ENCODE results near the gene CAMK2B. TPM values are rescaled to one million over a fixed set of nuclear protein-coding genes. Genes with fewer than 3 reads are reported as not detected.
A peak's percentile ranks its signal among the peaks of the same experiment; 100 is the strongest.

Gene CAMK2B
- polyA plus RNA-seq, 1 donor (not counting 4 experiments of a cell fraction or from before 2014, with no cell fraction given) = 0.25 TPM

DNA sequence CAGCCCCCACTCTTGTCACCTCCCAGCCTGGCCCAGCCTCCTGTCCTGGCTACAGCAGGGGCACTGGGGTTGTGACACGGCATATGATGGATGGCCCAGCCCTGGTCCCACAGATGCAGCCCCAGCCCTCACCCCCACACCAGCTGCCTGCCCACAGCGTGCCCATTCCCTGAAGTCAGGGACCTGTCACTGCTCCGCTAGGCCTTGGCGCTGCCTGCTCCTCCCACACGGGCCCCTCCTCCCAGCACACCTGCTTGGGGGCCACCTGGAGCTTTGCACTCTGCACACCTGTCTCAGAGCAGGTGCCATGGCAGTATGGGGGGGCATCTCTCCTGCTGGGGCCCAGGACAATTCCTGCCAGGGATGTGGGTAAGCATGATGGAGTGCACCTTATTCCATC lies 139.7 kb downstream of the CAMK2B start:
- no peak overlapping the region for H3K4me3 ChIP-seq (ENCODE audit: control insufficient read depth in 2 of 3, extremely low read depth in 1 of 3, insufficient read depth in 2 of 3, low read depth in 1 of 3, low read length in 3 of 3)
- no peak for TF ChIP-seq EZH2 (IDR thresholded peaks at IDR 0.05; ENCODE audit: low read length)
- TF ChIP-seq, protein P1, sequence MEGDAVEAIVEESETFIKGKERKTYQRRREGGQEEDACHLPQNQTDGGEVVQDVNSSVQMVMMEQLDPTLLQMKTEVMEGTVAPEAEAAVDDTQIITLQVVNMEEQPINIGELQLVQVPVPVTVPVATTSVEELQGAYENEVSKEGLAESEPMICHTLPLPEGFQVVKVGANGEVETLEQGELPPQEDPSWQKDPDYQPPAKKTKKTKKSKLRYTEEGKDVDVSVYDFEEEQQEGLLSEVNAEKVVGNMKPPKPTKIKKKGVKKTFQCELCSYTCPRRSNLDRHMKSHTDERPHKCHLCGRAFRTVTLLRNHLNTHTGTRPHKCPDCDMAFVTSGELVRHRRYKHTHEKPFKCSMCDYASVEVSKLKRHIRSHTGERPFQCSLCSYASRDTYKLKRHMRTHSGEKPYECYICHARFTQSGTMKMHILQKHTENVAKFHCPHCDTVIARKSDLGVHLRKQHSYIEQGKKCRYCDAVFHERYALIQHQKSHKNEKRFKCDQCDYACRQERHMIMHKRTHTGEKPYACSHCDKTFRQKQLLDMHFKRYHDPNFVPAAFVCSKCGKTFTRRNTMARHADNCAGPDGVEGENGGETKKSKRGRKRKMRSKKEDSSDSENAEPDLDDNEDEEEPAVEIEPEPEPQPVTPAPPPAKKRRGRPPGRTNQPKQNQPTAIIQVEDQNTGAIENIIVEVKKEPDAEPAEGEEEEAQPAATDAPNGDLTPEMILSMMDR (optimal IDR thresholded peaks at IDR 0.05 in 1 of 3, IDR thresholded peaks at IDR 0.05 in 1 of 3, conservative IDR thresholded peaks at IDR 0.05 in 1 of 3; ENCODE audit: extremely low read depth in 1 of 3, insufficient read depth in 2 of 3, low read length in 3 of 3) = no peak
- no peak for DNase-seq (ENCODE audit: low read depth, low spot score)
- H3K27ac ChIP-seq (ENCODE audit: control insufficient read depth, insufficient read depth, low read length) = no peak overlapping the region
- no peak overlapping the region for H3K4me2 ChIP-seq (ENCODE audit: control insufficient read depth, extremely low read depth, insufficient read depth, low read depth, low read length)
- peaks cover 15% of the 10 kb centered on the region for H3K4me1 ChIP-seq (ENCODE audit: control insufficient read depth, extremely low read depth, insufficient read depth, low read length)
- H3K36me3 ChIP-seq (ENCODE audit: control insufficient read depth in 2 of 2, extremely low read depth in 1 of 2, insufficient read depth in 2 of 2, low read length in 2 of 2) = no peaks in the 10 kb centered on the region
- peaks cover 5% of the 10 kb centered on the region for H3K27me3 ChIP-seq (ENCODE audit: control insufficient read depth, extremely low read depth, insufficient read depth, low read length)
- no peaks in the 10 kb centered on the region for H4K20me1 ChIP-seq (ENCODE audit: control insufficient read depth, extremely low read depth, insufficient read depth, low read length)
- dilution Hi-C loops (cut with MboI; ENCODE audit: extremely low pct_ligation_motif_present, low sequenced_read_pairs) = no loop called here
- H2AFZ ChIP-seq (ENCODE audit: control insufficient read depth, low read length) = no peak overlapping the region
- no peak overlapping the region for H3K9ac ChIP-seq (ENCODE audit: control insufficient read depth, extremely low read depth, insufficient read depth, low read length)
- H3K79me2 ChIP-seq (ENCODE audit: control insufficient read depth, insufficient read depth, low read length) = no peaks in the 10 kb centered on the region
- peaks cover 9% of the 10 kb centered on the region for H3K9me3 ChIP-seq (ENCODE audit: control insufficient read depth, low read depth, low read length)
- no peak for FAIRE-seq
- no peaks in the 10 kb centered on the region for H3K9me1 ChIP-seq (ENCODE audit: control insufficient read depth, extremely low read depth, insufficient read depth, low read length)

DNA sequence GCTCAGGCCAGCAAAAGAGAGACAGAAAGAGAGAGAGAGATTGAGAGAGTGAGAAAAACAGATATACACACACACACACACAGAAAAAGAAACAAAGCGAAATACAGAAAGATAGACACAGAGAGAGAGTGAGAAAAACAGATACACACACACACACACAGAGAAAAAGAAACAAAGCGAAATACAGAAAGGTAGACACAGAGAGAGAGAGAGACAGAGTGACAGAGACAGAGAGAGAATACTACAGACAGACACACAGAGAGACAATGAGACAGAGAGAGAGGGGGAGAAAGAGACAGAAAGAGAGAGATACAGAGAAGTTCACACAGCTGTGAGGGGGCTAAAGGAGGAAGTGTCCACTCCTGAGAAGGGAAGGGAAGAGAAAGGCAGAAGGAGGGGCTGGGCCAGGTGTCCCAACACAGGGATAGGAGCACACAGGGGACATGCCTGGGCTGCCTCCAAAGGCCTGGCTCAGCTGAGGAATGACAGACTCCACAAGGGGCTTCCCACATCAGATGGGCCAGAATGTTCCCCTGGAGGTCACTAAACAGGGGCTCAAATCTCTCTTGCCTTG lies 140.4 kb downstream of the CAMK2B start:
- Histone ChIP-seq H3K27me3 (ENCODE audit: control insufficient read depth, extremely low read depth, insufficient read depth, low read length) (peaks cover 5% of the 10 kb centered on the region), H3K27ac (ENCODE audit: control insufficient read depth, insufficient read depth, low read length) (no peak overlapping the region), H2AFZ (ENCODE audit: control insufficient read depth, low read length) (peak overlapping the region; percentile 0), H3K9ac (ENCODE audit: control insufficient read depth, extremely low read depth, insufficient read depth, low read length) (no peak overlapping the region), H3K4me2 (ENCODE audit: control insufficient read depth, extremely low read depth, insufficient read depth, low read depth, low read length) (peak overlapping the region; percentile 53), H4K20me1 (ENCODE audit: control insufficient read depth, extremely low read depth, insufficient read depth, low read length) (no peaks in the 10 kb centered on the region), H3K36me3 (ENCODE audit: control insufficient read depth in 2 of 2, extremely low read depth in 1 of 2, insufficient read depth in 2 of 2, low read length in 2 of 2) (no peaks in the 10 kb centered on the region), H3K4me1 (ENCODE audit: control insufficient read depth, extremely low read depth, insufficient read depth, low read length) (peaks cover 15% of the 10 kb centered on the region), H3K79me2 (ENCODE audit: control insufficient read depth, insufficient read depth, low read length) (no peaks in the 10 kb centered on the region), H3K9me1 (ENCODE audit: control insufficient read depth, extremely low read depth, insufficient read depth, low read length) (no peaks in the 10 kb centered on the region), H3K9me3 (ENCODE audit: control insufficient read depth, low read depth, low read length) (peaks cover 9% of the 10 kb centered on the region), H3K4me3 (ENCODE audit: control insufficient read depth in 2 of 3, extremely low read depth in 1 of 3, insufficient read depth in 2 of 3, low read depth in 1 of 3, low read length in 3 of 3) (peak overlapping the region in 1 of 3 experiments; percentile 5)
- no peak for FAIRE-seq
- dilution Hi-C loops (cut with MboI; ENCODE audit: extremely low pct_ligation_motif_present, low sequenced_read_pairs) = no loop called here
- DNase-seq (ENCODE audit: low read depth, low spot score) = no peak
- TF ChIP-seq EZH2 (IDR thresholded peaks at IDR 0.05; ENCODE audit: low read length) = no peak
- TF ChIP-seq, protein P1 (optimal IDR thresholded peaks at IDR 0.05 in 1 of 3, IDR thresholded peaks at IDR 0.05 in 1 of 3, conservative IDR thresholded peaks at IDR 0.05 in 1 of 3; ENCODE audit: extremely low read depth in 1 of 3, insufficient read depth in 2 of 3, low read length in 3 of 3) = no peak
